Panc1 (cell line): ENCODE data around the gene CACNA2D3. TPM values are rescaled to one million over a fixed set of nuclear protein-coding genes. Genes with fewer than 3 reads are reported as not detected.

Experiments
- ATAC-seq: fragments of 200-7000 bp; cut with Tn5 transposase; 2 replicates; pipeline ENCODE4 v1.9.1; 2020; ENCODE audit warnings: mild to moderate bottlenecking, moderate library complexity
- BruUV-seq: library from RNA; stranded (reverse); fragments of 400-500 nt; replicated peaks from 2 replicates; lab custom pipeline; 2021; lab: Mats Ljungman, UMichigan
- CTCF ChIA-PET: fragments of 300-600 bp; sonication (Branson Sonifier 250); formaldehyde crosslinking; loops from one replicate; lab custom pipeline; 2022; ENCODE audit warnings: antibody characterized with exemption; lab: Charles Lee
- POLR2A ChIA-PET: fragments of 300-600 bp; sonication (Branson Sonifier 250); formaldehyde crosslinking; loops from one replicate; lab custom pipeline; 2022; ENCODE audit warnings: antibody characterized with exemption; lab: Charles Lee
- DNase-seq: peaks from one replicate; pipeline ENCODE4 v3.0.0-alpha.2; 2010; ENCODE audit warnings: low read depth, low spot score
- H3K27ac ChIP-seq: 2 replicates; pipeline ENCODE4 v1.5.1; 2011; ENCODE audit warnings: mild to moderate bottlenecking, low read length, inconsistent platforms
- H3K27me3 ChIP-seq: fragments of 200-500 bp; sonication (Bioruptor generic); 2 replicates; pipeline ENCODE4 v1.6.0; 2014; ENCODE audit warnings: low read length, inconsistent platforms; ENCODE audit not compliant: control insufficient read depth, insufficient read depth
- H3K36me3 ChIP-seq: fragments of 200-500 bp; sonication (Bioruptor generic); 2 replicates; pipeline ENCODE4 v1.5.1; 2014; ENCODE audit warnings: inconsistent platforms, mild to moderate bottlenecking, low read length, moderate library complexity; ENCODE audit not compliant: control insufficient read depth, insufficient read depth
- H3K4me1 ChIP-seq: 2 replicates; pipeline ENCODE4 v1.5.1; 2011; ENCODE audit warnings: inconsistent platforms, mild to moderate bottlenecking, low read length, moderate library complexity; ENCODE audit not compliant: control insufficient read depth, insufficient read depth
- H3K4me3 ChIP-seq, 2 experiments: 2 replicates each; pipeline ENCODE4 v1.5.1; 2011 to 2012; ENCODE audit warnings: low read depth in 2 of 2, low read length in 2 of 2, mild to moderate bottlenecking in 2 of 2, inconsistent platforms in 1 of 2, moderate library complexity in 1 of 2
- H3K9me3 ChIP-seq: fragments of 200-500 bp; sonication (Bioruptor generic); 2 replicates; pipeline ENCODE4 v1.5.1; 2014; ENCODE audit warnings: low read depth, mild to moderate bottlenecking, inconsistent platforms, low read length, moderate library complexity; ENCODE audit not compliant: control insufficient read depth, insufficient read depth
- CTCF ChIP-seq: fragments of 450-650 bp; IDR thresholded peaks from 2 replicates; pipeline ENCODE4 v1.5.1; 2017; ENCODE audit warnings: mild to moderate bottlenecking
- POLR2AphosphoS5 ChIP-seq: IDR thresholded peaks from 2 replicates; pipeline ENCODE4 v1.6.1; 2012; ENCODE audit warnings: mild to moderate bottlenecking, low read depth, low read length, moderate library complexity
- REST ChIP-seq, 2 experiments: IDR thresholded peaks; 2 replicates each; pipeline ENCODE4 v1.6.1; 2011 to 2012; ENCODE audit warnings: low read depth in 2 of 2, control low read depth in 1 of 2, low read length in 1 of 2, mild to moderate bottlenecking in 1 of 2, moderate library complexity in 1 of 2; ENCODE audit not compliant: insufficient read depth in 1 of 2
- SIN3A ChIP-seq: IDR thresholded peaks from 2 replicates; pipeline ENCODE4 v1.6.1; 2012; ENCODE audit warnings: low read depth, mild to moderate bottlenecking, low read length, moderate library complexity, borderline replicate concordance; ENCODE audit not compliant: insufficient read depth
- TCF7L2 ChIP-seq: IDR thresholded peaks from 2 replicates; pipeline ENCODE4 v1.6.1; 2011; ENCODE audit warnings: mild to moderate bottlenecking, low read depth, low read length, inconsistent platforms
- in situ Hi-C: cut with HindIII; loops from 2 replicates; pipeline ENCODE4 v1.10.0; 2016; ENCODE audit warnings: low sequenced_read_pairs, low pct_unique_long_range_greater_than_20kb
- intact Hi-C: fragments of 100-400 bp; cut with micrococcal nuclease; formaldehyde crosslinking; loops from one replicate; pipeline ENCODE4 v1.10.0; 2022; ENCODE audit not compliant: unreplicated experiment
- total RNA-seq: library from RNA; stranded (reverse); gene quantifications from one replicate; pipeline ENCODE4 v1.2.1, GENCODE V29; 2021; ENCODE audit not compliant: unreplicated experiment

Gene CACNA2D3
- total RNA-seq, 1 experiment from 2014 or later, result 0.41 TPM

- Histone ChIP-seq H3K4me3 (no peak overlapping the region), H3K27me3 (no peaks in the 10 kb centered on the region; the same call in 1 of the 2 replicates), H3K36me3 (no peaks in the 10 kb centered on the region), H3K27ac (no peak overlapping the region), H3K4me1 (no peaks in the 10 kb centered on the region), H3K9me3 (no peaks in the 10 kb centered on the region)
- ATAC-seq (no peak), DNase-seq (no peak)
- intact Hi-C loops (no loop called here), in situ Hi-C loops (no loop called here)
- no peak for TF ChIP-seq TCF7L2
- TF ChIP-seq POLR2AphosphoS5, result no peak
- no peak for TF ChIP-seq SIN3A
- no peak for TF ChIP-seq REST (IDR thresholded peaks at IDR 0.05; ENCODE audit: insufficient read depth in 1 of 2, low read depth in 2 of 2, low read length in 1 of 2)
- no peak for TF ChIP-seq CTCF
- POLR2A ChIA-PET, result no interaction called here
- no TSS peak for BruUV-seq
- CTCF ChIA-PET, result interaction anchor here (1.0 kb wide), 1 partner anchor 1406 kb away, joined by 3 read pairs; no protein-coding TSS in a partner anchor
Measured at GRCh38 chr3:54845011-54845410, 722.7 kb downstream of the CACNA2D3 start.

GRCh38 chr3:54845551-54845950 is 723.2 kb downstream of the CACNA2D3 start:
- H3K4me3 ChIP-seq, result no peak overlapping the region
- no TSS peak for BruUV-seq
- POLR2A ChIA-PET, result no interaction called here
- H3K36me3 ChIP-seq, result no peaks in the 10 kb centered on the region
- no peaks in the 10 kb centered on the region for H3K4me1 ChIP-seq
- in situ Hi-C loops, result no loop called here
- no peak for TF ChIP-seq REST (IDR thresholded peaks at IDR 0.05; ENCODE audit: insufficient read depth in 1 of 2, low read depth in 2 of 2, low read length in 1 of 2)
- no peak for TF ChIP-seq TCF7L2
- TF ChIP-seq POLR2AphosphoS5, result no peak
- TF ChIP-seq SIN3A, result no peak
- no peak for TF ChIP-seq CTCF
- CTCF ChIA-PET, result interaction anchor here (1.0 kb wide), 1 partner anchor 1406 kb away, joined by 3 read pairs; no protein-coding TSS in a partner anchor
- DNase-seq (no peak), ATAC-seq (no peak)
- no peak overlapping the region for H3K27ac ChIP-seq
- intact Hi-C loops, result no loop called here
- H3K27me3 ChIP-seq, result no peaks in the 10 kb centered on the region; the same call in 1 of the 2 replicates
- no peaks in the 10 kb centered on the region for H3K9me3 ChIP-seq
